ENCODE measurements around the gene ZNF282. TPM values are rescaled to one million over a fixed set of nuclear protein-coding genes. Genes with fewer than 3 reads are reported as not detected.

Gene ZNF282
- total and polyA plus RNA-seq, 10 donors = 4.7 to 25.8 (median 18.1) TPM

DNA sequence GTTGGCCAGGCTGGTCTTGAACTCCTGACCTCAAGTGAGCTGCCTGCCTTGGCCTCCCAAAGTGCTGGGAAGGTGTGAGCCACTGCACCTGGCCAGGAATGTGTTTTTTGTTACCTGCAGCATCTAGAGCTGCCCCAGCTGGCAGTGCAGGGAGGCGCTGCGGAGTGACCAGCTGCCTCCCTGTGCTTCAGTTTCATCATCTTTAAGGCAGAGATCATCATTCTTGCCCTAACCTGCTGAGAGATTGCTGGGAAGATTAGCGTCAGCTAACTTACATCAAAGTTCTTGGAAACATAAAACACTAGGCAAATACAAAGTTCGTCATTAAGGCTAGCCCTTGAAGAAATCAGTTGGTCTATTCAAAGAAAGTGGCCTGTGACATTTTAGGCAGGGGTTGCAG is 2.3 kb downstream of the ZNF282 start:
- Histone ChIP-seq H3K4me3 (no peak overlapping the region), H3K27ac (no peak overlapping the region), H3K9me3 (no peaks in the 10 kb centered on the region), H3K27me3 (replicated peaks in 1 of 7) (no peaks in the 10 kb centered on the region), H3K4me1 (peaks cover 11 to 46% (median 30%) of the 10 kb centered on the region in 6 donors), H3K36me3 (peaks cover 0 to 52% (median 44%) of the 10 kb centered on the region in 6 donors)
- TF ChIP-seq POLR2AphosphoS5 (IDR thresholded peaks at IDR 0.05) (no peak), POLR2A (IDR thresholded peaks at IDR 0.05) (no peak)
- TF ChIP-seq, protein P1, sequence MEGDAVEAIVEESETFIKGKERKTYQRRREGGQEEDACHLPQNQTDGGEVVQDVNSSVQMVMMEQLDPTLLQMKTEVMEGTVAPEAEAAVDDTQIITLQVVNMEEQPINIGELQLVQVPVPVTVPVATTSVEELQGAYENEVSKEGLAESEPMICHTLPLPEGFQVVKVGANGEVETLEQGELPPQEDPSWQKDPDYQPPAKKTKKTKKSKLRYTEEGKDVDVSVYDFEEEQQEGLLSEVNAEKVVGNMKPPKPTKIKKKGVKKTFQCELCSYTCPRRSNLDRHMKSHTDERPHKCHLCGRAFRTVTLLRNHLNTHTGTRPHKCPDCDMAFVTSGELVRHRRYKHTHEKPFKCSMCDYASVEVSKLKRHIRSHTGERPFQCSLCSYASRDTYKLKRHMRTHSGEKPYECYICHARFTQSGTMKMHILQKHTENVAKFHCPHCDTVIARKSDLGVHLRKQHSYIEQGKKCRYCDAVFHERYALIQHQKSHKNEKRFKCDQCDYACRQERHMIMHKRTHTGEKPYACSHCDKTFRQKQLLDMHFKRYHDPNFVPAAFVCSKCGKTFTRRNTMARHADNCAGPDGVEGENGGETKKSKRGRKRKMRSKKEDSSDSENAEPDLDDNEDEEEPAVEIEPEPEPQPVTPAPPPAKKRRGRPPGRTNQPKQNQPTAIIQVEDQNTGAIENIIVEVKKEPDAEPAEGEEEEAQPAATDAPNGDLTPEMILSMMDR (IDR thresholded peaks at IDR 0.05 in 8 of 11, conservative IDR thresholded peaks at IDR 0.05 in 3 of 11) = no peak
- 65 to 90% (median 80%) methylated on average over 4 of the region's 4 CpGs for WGBS, 5 donors
- DNase-seq = peak; percentile 27
- intact Hi-C loops (cut with DNase I; ENCODE audit: low total_unique reads) = no loop called here

DNA sequence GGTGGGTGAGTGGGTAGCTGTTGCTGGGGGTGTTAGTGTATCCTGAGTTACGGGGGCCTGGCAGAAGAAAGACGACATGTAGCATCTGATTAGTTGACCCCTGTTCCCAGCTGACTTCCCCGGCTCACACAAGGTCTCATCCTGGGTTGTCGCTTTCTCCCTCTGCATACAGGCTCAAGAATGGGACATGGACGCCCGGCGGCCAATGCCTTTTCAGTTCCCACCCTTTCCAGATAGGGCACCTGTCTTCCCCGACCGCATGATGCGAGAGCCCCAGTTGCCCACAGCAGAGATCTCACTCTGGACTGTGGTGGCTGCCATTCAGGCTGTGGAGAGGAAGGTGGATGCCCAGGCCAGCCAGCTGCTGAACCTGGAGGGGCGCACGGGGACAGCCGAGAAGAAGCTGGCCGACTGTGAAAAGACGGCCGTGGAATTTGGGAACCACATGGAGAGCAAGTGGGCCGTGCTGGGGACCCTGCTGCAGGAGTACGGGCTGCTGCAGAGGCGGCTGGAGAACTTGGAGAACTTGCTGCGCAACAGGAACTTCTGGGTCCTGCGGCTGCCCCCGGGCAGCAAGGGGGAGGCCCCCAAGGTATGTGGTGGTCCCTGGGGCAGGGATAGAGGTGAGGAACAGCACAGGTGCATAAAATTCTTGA is 2.9 kb downstream of the ZNF282 start:
- TF ChIP-seq POLR2A (IDR thresholded peaks at IDR 0.05) = no peak
- TF ChIP-seq POLR2AphosphoS5 (IDR thresholded peaks at IDR 0.05) = no peak
- TF ChIP-seq, protein P1 (IDR thresholded peaks at IDR 0.05 in 8 of 11, conservative IDR thresholded peaks at IDR 0.05 in 3 of 11) = no peak
- H3K27me3 ChIP-seq (replicated peaks in 1 of 7) = no peaks in the 10 kb centered on the region
- no peak overlapping the region for H3K4me3 ChIP-seq
- no peaks in the 10 kb centered on the region for H3K9me3 ChIP-seq
- H3K36me3 ChIP-seq = peaks cover 0 to 58% (median 50%) of the 10 kb centered on the region in 6 donors
- H3K27ac ChIP-seq = no peak overlapping the region
- intact Hi-C loops (cut with DNase I; ENCODE audit: low total_unique reads) = no loop called here
- 90 to 96% (median 94%) methylated on average over 22 of the region's 22 CpGs for WGBS, 5 donors
- peak; percentile 67 for DNase-seq
- H3K4me1 ChIP-seq = peaks cover 11 to 46% (median 30%) of the 10 kb centered on the region in 6 donors

DNA sequence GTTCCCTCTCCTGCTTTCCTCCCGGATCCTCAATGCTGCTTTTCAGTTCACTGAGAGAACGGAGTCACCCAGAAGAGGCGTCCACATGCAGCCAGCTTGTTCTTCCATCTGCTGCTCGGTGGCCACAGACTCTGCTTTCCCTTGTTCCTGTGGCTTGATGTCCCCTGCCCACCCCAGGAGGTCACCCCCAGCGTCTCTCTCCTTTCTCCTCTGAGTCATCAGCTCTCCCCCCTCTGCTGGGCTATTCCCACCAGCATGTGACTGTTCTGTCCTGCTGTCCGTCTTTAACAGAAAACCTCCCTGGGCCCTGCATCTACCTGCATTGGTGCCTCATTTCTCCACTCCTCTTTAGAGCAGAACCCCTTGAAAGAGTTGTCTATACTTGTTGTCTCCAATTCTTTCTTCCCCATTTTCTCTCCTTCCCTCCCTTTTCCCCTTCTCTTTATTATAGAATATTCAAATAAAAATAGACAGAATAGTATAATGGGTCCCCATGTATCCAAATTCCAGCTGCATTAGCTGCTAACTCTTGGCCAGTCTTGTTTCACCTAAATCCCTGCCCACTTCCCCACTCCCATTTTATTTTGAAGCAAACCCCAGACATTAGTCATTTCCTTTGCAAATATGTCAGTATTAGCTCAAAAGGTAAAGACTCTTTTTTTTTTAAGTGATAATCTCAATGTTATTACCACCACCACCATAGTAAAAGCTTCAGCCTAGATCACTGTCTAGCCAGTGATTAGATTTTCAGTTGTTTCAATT is 4.1 kb downstream of the ZNF282 start:
- peak; percentile 45 for DNase-seq
- peaks cover 11 to 46% (median 30%) of the 10 kb centered on the region in 6 donors for H3K4me1 ChIP-seq
- intact Hi-C loops (cut with DNase I; ENCODE audit: low total_unique reads) = no loop called here
- WGBS, 5 donors = 91 to 99% (median 97%) methylated on average over 6 of the region's 6 CpGs
- peaks cover 0 to 69% (median 56%) of the 10 kb centered on the region in 6 donors for H3K36me3 ChIP-seq
- TF ChIP-seq, protein P1 (IDR thresholded peaks at IDR 0.05 in 8 of 11, conservative IDR thresholded peaks at IDR 0.05 in 3 of 11) = no peak
- no peak for TF ChIP-seq POLR2A (IDR thresholded peaks at IDR 0.05)
- TF ChIP-seq POLR2AphosphoS5 (IDR thresholded peaks at IDR 0.05) = no peak
- H3K9me3 ChIP-seq = no peaks in the 10 kb centered on the region
- H3K27me3 ChIP-seq (replicated peaks in 1 of 7) = no peaks in the 10 kb centered on the region
- H3K4me3 ChIP-seq = no peak overlapping the region
- H3K27ac ChIP-seq = no peak overlapping the region

DNA sequence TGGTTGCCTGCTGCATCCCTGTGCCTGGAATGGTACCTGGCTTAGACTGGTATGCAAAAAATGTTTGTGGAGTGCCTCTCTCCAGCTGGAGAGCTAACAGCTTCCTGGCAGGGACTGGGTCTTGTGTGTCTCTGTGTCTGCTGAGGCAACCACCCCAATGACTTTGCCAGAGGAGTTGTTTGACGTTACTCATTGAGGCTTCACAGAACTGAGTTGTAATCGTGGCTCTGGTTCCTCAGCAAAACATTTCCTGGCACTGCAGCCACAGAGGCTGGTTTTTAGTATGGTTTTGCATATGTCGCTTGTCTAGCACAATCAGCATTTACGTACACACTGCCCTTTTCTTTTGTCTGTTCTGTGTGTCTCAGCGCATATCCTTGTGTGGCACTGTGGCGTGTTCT is 7.5 kb downstream of the ZNF282 start:
- no peaks in the 10 kb centered on the region for H3K9me3 ChIP-seq
- TF ChIP-seq POLR2A (IDR thresholded peaks at IDR 0.05) = no peak
- TF ChIP-seq, protein P1 (IDR thresholded peaks at IDR 0.05 in 8 of 11, conservative IDR thresholded peaks at IDR 0.05 in 3 of 11) = no peak
- TF ChIP-seq POLR2AphosphoS5 (IDR thresholded peaks at IDR 0.05) = no peak
- H3K27ac ChIP-seq = no peak overlapping the region
- DNase-seq = peak; percentile 31
- H3K4me3 ChIP-seq = no peak overlapping the region
- 78 to 96% (median 87%) methylated on average over 6 of the region's 6 CpGs for WGBS, 5 donors
- no peaks in the 10 kb centered on the region for H3K27me3 ChIP-seq (replicated peaks in 1 of 7)
- H3K36me3 ChIP-seq = peaks cover 0 to 100% (median 80%) of the 10 kb centered on the region in 6 donors
- intact Hi-C loops (cut with DNase I; ENCODE audit: low total_unique reads) = no loop called here
- H3K4me1 ChIP-seq = peaks cover 0 to 19% (median 6%) of the 10 kb centered on the region in 6 donors

Measured in spleen (tissue), 11 donors.